ENCODE measurements around the gene MAPKAP1.

The MAPKAP1 gene

DNA sequence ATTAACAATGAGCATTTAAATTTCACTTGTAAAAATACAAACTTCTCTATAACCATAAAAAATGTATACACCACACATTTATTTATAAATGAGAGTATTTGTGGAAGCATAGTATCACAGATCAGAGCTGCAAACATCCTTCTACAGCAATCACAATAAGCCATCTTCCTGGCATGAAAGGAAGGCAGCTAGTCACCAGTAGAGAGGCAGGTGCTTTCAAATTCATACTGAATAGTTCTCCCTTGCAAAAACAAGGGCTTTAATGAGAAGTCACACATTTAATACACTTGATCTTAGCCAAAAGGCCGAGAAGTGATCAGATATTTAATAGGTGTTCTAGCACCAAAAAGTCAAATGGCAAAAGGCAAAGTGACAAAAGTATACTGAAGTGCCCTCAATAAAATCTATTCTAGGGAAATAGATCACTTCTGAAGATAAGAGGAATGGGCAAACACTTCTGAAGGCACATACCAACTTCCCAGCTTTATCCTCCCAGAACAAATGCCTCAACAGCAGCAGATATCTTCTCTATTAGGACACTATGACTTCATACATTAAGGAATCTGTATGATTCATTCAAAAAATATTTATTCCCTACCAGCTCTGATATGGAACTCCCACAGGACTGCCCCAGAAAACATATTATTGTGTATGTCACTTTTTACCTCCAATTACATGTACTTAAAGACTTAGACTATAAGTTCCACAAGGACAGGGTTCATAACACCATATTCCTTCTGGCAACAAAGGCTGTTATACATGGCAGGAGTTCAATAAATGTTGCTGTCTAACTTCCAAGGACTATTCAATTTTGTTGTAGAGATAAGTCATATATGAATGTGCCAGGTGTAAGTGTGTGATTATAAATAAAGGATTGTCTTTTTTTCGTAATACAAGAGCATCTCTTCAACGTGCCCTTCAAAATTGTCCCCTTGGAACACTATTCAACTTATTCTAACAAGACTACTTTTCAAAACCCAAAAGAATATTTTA lies 31.7 kb downstream of the MAPKAP1 start:
- no peak for FAIRE-seq

- FAIRE-seq: no peak
Measured at GRCh38 chr9:125672876-125673275, 34.1 kb downstream of the MAPKAP1 start.

- FAIRE-seq: no peak
Measured at GRCh38 chr9:125663127-125663526, 43.9 kb downstream of the MAPKAP1 start.

- FAIRE-seq: no peak
Measured at GRCh38 chr9:125660557-125660956, 46.5 kb downstream of the MAPKAP1 start.

DNA sequence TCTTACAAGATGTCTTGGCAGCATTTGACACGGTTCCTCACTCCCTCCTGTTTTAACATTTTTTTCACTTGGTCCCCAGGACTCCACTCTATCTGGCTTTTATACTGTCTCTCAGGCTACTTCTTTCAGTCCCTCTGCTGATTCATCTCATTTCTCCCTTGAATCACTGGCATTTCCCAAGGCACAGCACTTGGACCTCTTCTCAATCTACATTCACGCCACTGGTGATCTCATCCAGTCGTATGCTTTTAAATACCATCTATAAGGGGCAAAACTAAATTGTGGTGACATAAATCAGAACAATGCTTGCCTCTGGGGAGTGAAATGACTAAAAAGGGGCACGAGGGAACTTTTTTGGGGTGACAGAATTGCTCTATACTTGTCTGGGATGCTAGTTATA lies 47.1 kb downstream of the MAPKAP1 start:
- no peak for FAIRE-seq

GRCh38 chr9:125659201-125659840 lies 47.7 kb downstream of the MAPKAP1 start:
- no peak for FAIRE-seq

- FAIRE-seq: no peak
Measured at GRCh38 chr9:125656560-125656959, 50.4 kb downstream of the MAPKAP1 start.

GRCh38 chr9:125655691-125656410 lies 51.2 kb downstream of the MAPKAP1 start:
- no peak for FAIRE-seq

GRCh38 chr9:125655066-125655633 lies 51.9 kb downstream of the MAPKAP1 start:
- no peak for FAIRE-seq

DNA sequence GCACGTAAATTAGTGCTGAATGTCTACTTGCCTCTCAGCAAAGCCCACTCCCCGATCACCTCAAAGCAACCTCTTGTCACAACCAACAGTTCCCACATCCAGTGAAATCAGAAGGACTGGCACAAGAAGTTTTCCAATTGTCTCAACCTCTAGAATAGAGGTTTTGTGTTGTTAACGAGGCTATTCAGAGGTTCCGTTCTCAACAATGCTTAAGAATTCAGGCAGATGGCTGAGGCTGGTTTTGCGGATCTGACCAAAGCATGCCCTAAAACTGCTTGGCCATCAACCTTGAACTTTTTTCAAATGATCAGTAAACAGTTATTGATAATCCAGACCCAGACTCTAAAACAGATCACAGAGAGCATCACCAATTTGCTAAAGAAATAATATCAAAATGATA lies 52.9 kb downstream of the MAPKAP1 start:
- no peak for FAIRE-seq

DNA sequence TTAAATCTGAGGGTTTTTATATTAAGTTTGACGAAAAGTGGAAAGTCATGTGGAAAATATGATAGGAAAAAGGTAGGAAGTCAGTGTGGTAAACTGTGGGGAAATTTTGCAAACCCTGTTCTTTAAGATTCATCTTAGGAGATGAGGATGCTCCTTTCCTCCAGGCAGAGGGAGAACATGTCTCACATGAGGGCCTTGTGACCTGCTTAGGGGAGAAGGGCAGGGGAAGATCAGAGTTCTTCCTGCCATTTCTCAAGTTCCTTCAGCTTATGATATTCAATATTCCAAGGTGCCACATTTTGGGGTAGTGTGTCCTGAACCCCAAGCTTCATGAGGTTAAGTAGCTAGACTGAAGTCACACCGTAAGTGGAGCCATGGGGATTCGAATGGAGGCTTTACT lies 53.7 kb downstream of the MAPKAP1 start:
- FAIRE-seq: no peak

DNA sequence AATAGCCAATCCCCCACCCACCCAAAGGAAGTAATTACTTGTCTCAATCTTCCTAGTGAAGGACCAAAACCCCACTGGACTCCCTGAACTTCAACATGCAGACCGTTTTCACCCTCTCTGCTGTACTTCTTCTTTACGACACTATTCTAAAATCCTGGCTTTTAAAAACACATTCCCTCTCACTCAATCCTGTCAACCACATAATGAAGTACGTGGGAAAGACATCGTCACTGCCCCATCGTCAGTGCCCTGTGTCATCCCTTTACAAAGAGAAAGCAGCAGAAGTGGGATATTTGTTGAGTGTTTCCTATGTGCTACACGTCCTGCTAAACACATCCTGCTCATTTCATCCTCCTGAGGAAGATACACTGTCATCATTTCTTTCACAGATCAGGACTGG lies 54.2 kb downstream of the MAPKAP1 start:
- FAIRE-seq: no peak

DNA sequence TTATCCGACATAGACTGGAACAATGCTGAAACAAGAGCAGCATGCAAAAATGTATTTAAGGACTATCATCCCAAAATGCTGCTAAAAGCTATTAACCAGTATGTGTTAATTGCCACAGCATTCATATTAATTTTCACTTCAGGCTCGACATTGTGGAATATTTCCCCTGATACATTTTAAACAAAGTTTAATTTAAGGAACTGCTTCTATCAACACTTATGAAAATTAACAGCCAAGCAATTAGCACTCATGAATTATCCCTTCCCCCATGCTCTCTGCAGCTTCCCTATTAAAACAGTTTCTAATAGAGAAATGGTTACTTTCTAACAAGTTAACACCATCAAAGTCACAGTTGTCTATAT lies 54.8 kb downstream of the MAPKAP1 start:
- no peak for FAIRE-seq

- no peak for FAIRE-seq
Measured at GRCh38 chr9:125651576-125652232, 55.3 kb downstream of the MAPKAP1 start.

GRCh38 chr9:125650271-125650737 lies 56.7 kb downstream of the MAPKAP1 start:
- no peak for FAIRE-seq

DNA sequence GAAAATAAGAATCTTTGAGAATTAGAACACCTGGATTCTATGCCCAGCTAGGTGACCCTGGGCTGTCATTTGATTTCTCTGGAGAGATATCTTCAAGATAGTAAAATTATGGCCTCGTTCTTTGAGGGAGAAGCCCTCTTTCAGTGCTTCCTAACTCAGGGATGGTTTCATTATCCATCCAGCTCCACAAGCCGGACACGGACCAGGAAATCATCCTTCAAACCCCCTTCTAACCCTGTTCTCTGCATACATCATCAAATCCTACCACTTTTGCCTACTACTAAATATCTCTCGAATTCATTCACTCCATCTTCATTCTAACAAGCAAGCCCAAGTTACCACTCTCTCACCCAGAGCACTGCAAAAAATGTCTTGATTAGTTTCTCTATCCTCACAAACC lies 57.2 kb downstream of the MAPKAP1 start:
- no peak for FAIRE-seq

DNA sequence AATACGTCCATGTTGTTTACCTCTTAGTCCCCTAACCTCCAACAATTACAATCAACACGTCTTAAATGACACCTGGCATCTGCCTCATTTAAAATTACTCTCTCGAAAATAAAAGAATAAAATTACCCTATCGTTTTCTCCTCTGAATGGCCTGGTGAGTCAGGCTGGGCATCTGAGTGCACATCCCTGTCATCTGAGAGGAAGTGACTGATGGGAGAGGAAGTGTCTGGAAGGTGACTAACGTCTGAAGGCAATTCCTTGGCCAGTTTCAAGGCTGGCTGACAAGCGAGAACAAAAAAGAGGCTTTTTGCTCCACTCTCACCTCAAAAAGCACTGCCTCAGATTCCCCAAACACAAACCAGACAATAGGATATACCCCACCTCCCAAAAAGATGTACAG lies 57.7 kb downstream of the MAPKAP1 start:
- FAIRE-seq: no peak

GRCh38 chr9:125648294-125648693 lies 58.7 kb downstream of the MAPKAP1 start:
- FAIRE-seq: no peak

DNA sequence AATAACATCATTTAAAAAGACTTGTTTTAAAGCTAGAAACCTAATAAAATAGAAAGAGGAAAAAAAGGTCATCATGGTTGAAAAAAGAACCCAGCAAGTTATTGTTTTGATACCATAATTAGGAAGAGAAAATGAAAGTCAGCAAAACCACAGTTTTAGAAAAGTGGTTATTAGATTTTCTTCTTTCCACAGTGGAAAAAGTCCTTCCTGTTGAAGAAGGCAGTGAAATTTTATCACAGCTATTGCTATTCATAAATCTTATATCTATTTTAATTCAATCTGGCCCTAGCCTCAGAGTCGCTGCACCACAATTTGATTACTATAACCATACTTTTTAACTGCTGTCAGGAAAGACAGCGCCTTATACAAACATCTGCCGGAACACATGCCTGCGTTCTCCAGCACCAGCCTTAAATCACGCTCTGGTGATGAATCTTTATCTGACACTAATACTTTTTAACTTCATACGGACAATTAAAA lies 60.3 kb downstream of the MAPKAP1 start:
- peak; percentile 75 for FAIRE-seq

DNA sequence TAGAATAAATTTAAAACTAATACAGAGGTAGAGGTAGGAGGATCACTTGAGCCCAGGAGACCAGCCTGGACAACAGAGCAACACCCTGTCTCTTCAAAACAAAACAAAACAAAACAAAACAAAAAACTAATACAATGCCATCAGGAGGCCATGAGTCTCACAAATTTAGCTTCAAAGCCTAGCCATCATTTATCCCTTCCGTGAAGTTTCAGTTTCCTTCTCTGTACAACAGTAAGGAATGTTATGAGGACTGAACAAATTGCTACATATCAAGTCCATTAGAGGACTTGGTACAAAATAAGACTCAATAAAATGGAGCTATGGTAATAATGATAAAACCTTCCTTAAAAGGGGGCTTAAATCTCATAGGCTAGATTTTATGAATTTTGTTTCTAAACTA lies 60.8 kb downstream of the MAPKAP1 start:
- no peak for FAIRE-seq

DNA sequence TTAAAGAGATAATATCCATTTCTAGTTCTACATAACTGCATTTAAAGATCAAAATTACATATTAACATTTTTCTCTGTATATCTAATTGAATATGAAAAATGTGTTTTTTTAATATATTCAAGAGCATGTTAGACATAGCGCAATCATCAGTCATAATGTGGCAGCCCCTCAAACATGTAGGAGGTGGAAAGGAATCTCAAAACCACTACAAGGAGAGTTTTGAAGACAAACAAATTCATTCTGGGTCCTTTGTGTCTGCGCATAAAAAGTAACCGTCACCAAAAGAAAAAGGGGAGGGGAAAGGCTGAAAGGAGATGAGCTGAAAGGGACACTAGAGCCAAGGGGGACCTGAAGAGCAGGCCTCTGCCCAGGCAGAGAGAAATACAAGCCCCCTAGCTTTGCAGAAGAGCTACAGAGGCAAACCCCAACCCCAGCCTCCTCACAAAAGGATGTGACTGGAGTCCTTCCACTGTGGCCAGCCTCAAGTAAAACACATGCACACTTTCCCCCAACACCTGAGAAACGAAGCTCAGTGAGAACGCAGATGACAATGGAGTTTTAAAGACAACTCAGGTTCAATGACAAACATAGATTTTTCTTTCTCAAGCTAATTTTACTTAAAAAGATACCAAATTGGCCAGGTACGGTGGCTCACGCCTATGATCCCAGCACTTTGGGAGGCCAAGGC lies 62.0 kb downstream of the MAPKAP1 start:
- no peak for FAIRE-seq

DNA sequence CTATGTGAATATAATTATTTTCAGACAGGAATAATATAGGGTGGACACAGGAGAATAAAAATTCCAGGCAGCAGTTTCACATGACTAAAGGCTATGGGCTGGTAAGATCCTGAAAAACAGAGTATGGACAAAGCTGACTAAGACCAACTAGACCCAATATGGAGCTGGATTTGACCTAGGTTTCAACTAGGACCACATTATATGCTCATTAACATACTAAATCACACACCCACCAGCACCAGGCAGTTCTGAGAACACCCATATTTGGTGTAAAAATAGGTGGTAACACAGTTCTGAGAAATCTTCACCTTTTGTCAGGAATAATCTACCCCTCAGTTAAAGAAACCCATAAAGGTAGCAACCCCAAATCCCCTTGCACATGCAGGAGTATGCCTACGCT lies 64.7 kb downstream of the MAPKAP1 start:
- FAIRE-seq: no peak
